Panc1 (cell line): Measurements from ENCODE around the gene RAB7A. TPM values are rescaled to one million over a fixed set of nuclear protein-coding genes. Genes with fewer than 3 reads are reported as not detected.

Experiments
- ATAC-seq: fragments of 200-7000 bp; cut with Tn5 transposase; 2 replicates; pipeline ENCODE4 v1.9.1; 2020; ENCODE audit warnings: mild to moderate bottlenecking, moderate library complexity
- BruUV-seq: library from RNA; stranded (reverse); fragments of 400-500 nt; replicated peaks from 2 replicates; lab custom pipeline; 2021; lab: Mats Ljungman, UMichigan
- CTCF ChIA-PET: fragments of 300-600 bp; sonication (Branson Sonifier 250); formaldehyde crosslinking; loops from one replicate; lab custom pipeline; 2022; ENCODE audit warnings: antibody characterized with exemption; lab: Charles Lee
- POLR2A ChIA-PET: fragments of 300-600 bp; sonication (Branson Sonifier 250); formaldehyde crosslinking; loops from one replicate; lab custom pipeline; 2022; ENCODE audit warnings: antibody characterized with exemption; lab: Charles Lee
- DNase-seq: peaks from one replicate; pipeline ENCODE4 v3.0.0-alpha.2; 2010; ENCODE audit warnings: low read depth, low spot score
- H3K27ac ChIP-seq: 2 replicates; pipeline ENCODE4 v1.5.1; 2011; ENCODE audit warnings: mild to moderate bottlenecking, low read length, inconsistent platforms
- H3K27me3 ChIP-seq: fragments of 200-500 bp; sonication (Bioruptor generic); 2 replicates; pipeline ENCODE4 v1.6.0; 2014; ENCODE audit warnings: low read length, inconsistent platforms; ENCODE audit not compliant: control insufficient read depth, insufficient read depth
- H3K36me3 ChIP-seq: fragments of 200-500 bp; sonication (Bioruptor generic); 2 replicates; pipeline ENCODE4 v1.5.1; 2014; ENCODE audit warnings: inconsistent platforms, mild to moderate bottlenecking, low read length, moderate library complexity; ENCODE audit not compliant: control insufficient read depth, insufficient read depth
- H3K4me1 ChIP-seq: 2 replicates; pipeline ENCODE4 v1.5.1; 2011; ENCODE audit warnings: inconsistent platforms, mild to moderate bottlenecking, low read length, moderate library complexity; ENCODE audit not compliant: control insufficient read depth, insufficient read depth
- H3K4me3 ChIP-seq, 2 experiments: 2 replicates each; pipeline ENCODE4 v1.5.1; 2011 to 2012; ENCODE audit warnings: low read depth in 2 of 2, low read length in 2 of 2, mild to moderate bottlenecking in 2 of 2, inconsistent platforms in 1 of 2, moderate library complexity in 1 of 2
- H3K9me3 ChIP-seq: fragments of 200-500 bp; sonication (Bioruptor generic); 2 replicates; pipeline ENCODE4 v1.5.1; 2014; ENCODE audit warnings: low read depth, mild to moderate bottlenecking, inconsistent platforms, low read length, moderate library complexity; ENCODE audit not compliant: control insufficient read depth, insufficient read depth
- CTCF ChIP-seq: fragments of 450-650 bp; IDR thresholded peaks from 2 replicates; pipeline ENCODE4 v1.5.1; 2017; ENCODE audit warnings: mild to moderate bottlenecking
- POLR2AphosphoS5 ChIP-seq: IDR thresholded peaks from 2 replicates; pipeline ENCODE4 v1.6.1; 2012; ENCODE audit warnings: mild to moderate bottlenecking, low read depth, low read length, moderate library complexity
- REST ChIP-seq, 2 experiments: IDR thresholded peaks; 2 replicates each; pipeline ENCODE4 v1.6.1; 2011 to 2012; ENCODE audit warnings: low read depth in 2 of 2, control low read depth in 1 of 2, low read length in 1 of 2, mild to moderate bottlenecking in 1 of 2, moderate library complexity in 1 of 2; ENCODE audit not compliant: insufficient read depth in 1 of 2
- SIN3A ChIP-seq: IDR thresholded peaks from 2 replicates; pipeline ENCODE4 v1.6.1; 2012; ENCODE audit warnings: low read depth, mild to moderate bottlenecking, low read length, moderate library complexity, borderline replicate concordance; ENCODE audit not compliant: insufficient read depth
- TCF7L2 ChIP-seq: IDR thresholded peaks from 2 replicates; pipeline ENCODE4 v1.6.1; 2011; ENCODE audit warnings: mild to moderate bottlenecking, low read depth, low read length, inconsistent platforms
- in situ Hi-C: cut with HindIII; loops from 2 replicates; pipeline ENCODE4 v1.10.0; 2016; ENCODE audit warnings: low sequenced_read_pairs, low pct_unique_long_range_greater_than_20kb
- intact Hi-C: fragments of 100-400 bp; cut with micrococcal nuclease; formaldehyde crosslinking; loops from one replicate; pipeline ENCODE4 v1.10.0; 2022; ENCODE audit not compliant: unreplicated experiment
- total RNA-seq: library from RNA; stranded (reverse); gene quantifications from one replicate; pipeline ENCODE4 v1.2.1, GENCODE V29; 2021; ENCODE audit not compliant: unreplicated experiment

RAB7A gene
- total RNA-seq, 1 experiment from 2014 or later: 386 TPM

- intact Hi-C loops: no loop called here
- CTCF ChIA-PET: no interaction called here
- BruUV-seq: no TSS peak
These were observed 4.5 kb downstream of the RAB7A start for GRCh38 chr3:128730471-128730870.

GRCh38 chr3:128734523-128735189, 8.7 kb downstream of the RAB7A start:
- no peaks in the 10 kb centered on the region for H3K27me3 ChIP-seq
- TF ChIP-seq TCF7L2 (no peak), CTCF (no peak), POLR2AphosphoS5 (no peak), REST (IDR thresholded peaks at IDR 0.05; ENCODE audit: insufficient read depth in 1 of 2, low read depth in 2 of 2, low read length in 1 of 2) (no peak), SIN3A (no peak)
- H3K36me3 ChIP-seq: no peaks in the 10 kb centered on the region
- DNase-seq (no peak), ATAC-seq (no peak)
- POLR2A ChIA-PET: no interaction called here
- TSS peak; percentile 9 for BruUV-seq
- H3K4me3 ChIP-seq: no peak overlapping the region
- H3K9me3 ChIP-seq: no peaks in the 10 kb centered on the region
- H3K4me1 ChIP-seq: peaks cover 34% of the 10 kb centered on the region
- in situ Hi-C loops: loop anchor here (5.0 kb wide), 1 partner anchor 63 kb away; no protein-coding TSS in a partner anchor
- CTCF ChIA-PET: no interaction called here
- no peak overlapping the region for H3K27ac ChIP-seq
- intact Hi-C loops: no loop called here

More at GRCh38 chr3:128730471-128730870, 4.5 kb downstream of the RAB7A start:
- TF ChIP-seq POLR2AphosphoS5: no peak
- TF ChIP-seq SIN3A: no peak
- TF ChIP-seq TCF7L2: no peak
- no peak for TF ChIP-seq CTCF
- no peak for TF ChIP-seq REST (IDR thresholded peaks at IDR 0.05; ENCODE audit: insufficient read depth in 1 of 2, low read depth in 2 of 2, low read length in 1 of 2)
- no peak overlapping the region for H3K27ac ChIP-seq
- in situ Hi-C loops: no loop called here
- no peaks in the 10 kb centered on the region for H3K9me3 ChIP-seq
- H3K36me3 ChIP-seq: no peaks in the 10 kb centered on the region; the same call in 1 of the 2 replicates
- no peak overlapping the region for H3K4me3 ChIP-seq
- H3K27me3 ChIP-seq: no peaks in the 10 kb centered on the region
- H3K4me1 ChIP-seq: peaks cover 40% of the 10 kb centered on the region
- ATAC-seq (no peak), DNase-seq (no peak)
- POLR2A ChIA-PET: no interaction called here
